Neuronal stem cell (in vitro differentiated cells): ENCODE measurements around the gene SKP2. TPM values are rescaled to one million over a fixed set of nuclear protein-coding genes. Genes with fewer than 3 reads are reported as not detected.
A peak's percentile ranks its signal among the peaks of the same experiment; 100 is the strongest.

Source experiments
- DNase-seq: peaks from one replicate; pipeline ENCODE4 v3.0.0-alpha.2; 2013; ENCODE audit warnings: low spot score
- H2AFZ ChIP-seq: one replicate; pipeline ENCODE4 v1.6.1; 2013; ENCODE audit warnings: mild to moderate bottlenecking, low read length, inconsistent platforms
- H2AK5ac ChIP-seq: 2 replicates; pipeline ENCODE4 v1.6.1; 2013; ENCODE audit warnings: low read depth, mild to moderate bottlenecking, inconsistent platforms, low read length, moderate library complexity, mixed read lengths
- H2BK120ac ChIP-seq: 2 replicates; pipeline ENCODE4 v1.6.1; 2013; ENCODE audit warnings: low read depth, mild to moderate bottlenecking, inconsistent platforms, low read length, moderate library complexity, mixed read lengths
- H2BK12ac ChIP-seq: one replicate; pipeline ENCODE4 v1.6.1; 2013; ENCODE audit warnings: low read length, inconsistent platforms
- H2BK15ac ChIP-seq: 2 replicates; pipeline ENCODE4 v1.6.1; 2013; ENCODE audit warnings: mild to moderate bottlenecking, low read length, inconsistent platforms, mixed read lengths
- H2BK5ac ChIP-seq: one replicate; pipeline ENCODE4 v1.6.1; 2013; ENCODE audit warnings: inconsistent platforms, mild to moderate bottlenecking, low read length, moderate library complexity
- H3K14ac ChIP-seq: one replicate; pipeline ENCODE4 v1.6.1; 2013; ENCODE audit warnings: low read length, inconsistent platforms
- H3K18ac ChIP-seq: 2 replicates; pipeline ENCODE4 v1.6.1; 2013; ENCODE audit warnings: low read length, inconsistent platforms
- H3K23ac ChIP-seq: 2 replicates; pipeline ENCODE4 v1.6.1; 2013; ENCODE audit warnings: low read depth, mild to moderate bottlenecking, mixed read lengths, low read length, inconsistent platforms; ENCODE audit not compliant: poor library complexity
- H3K27ac ChIP-seq: replicated peaks from 3 replicates; pipeline ENCODE4 v1.5.1; 2013; ENCODE audit warnings: low read length, inconsistent platforms
- H3K27me3 ChIP-seq, 3 experiments: 2 replicates each; pipeline ENCODE4 v1.6.1; 2013; ENCODE audit warnings: low read length in 3 of 3, mild to moderate bottlenecking in 2 of 3, inconsistent platforms in 1 of 3, low read depth in 1 of 3, mixed read lengths in 1 of 3, moderate library complexity in 1 of 3; ENCODE audit not compliant: control insufficient read depth in 3 of 3, insufficient read depth in 3 of 3
- H3K36me3 ChIP-seq, 2 donors: replicated peaks in 1 of 2; 2 replicates each; pipeline ENCODE4 v1.6.1; 2013; ENCODE audit warnings: low read length in 2 of 2; ENCODE audit not compliant: control insufficient read depth in 2 of 2, insufficient read depth in 2 of 2
- H3K4ac ChIP-seq: 2 replicates; pipeline ENCODE4 v1.6.1; 2013; ENCODE audit warnings: inconsistent platforms, mild to moderate bottlenecking, low read length, moderate library complexity
- H3K4me1 ChIP-seq, 2 donors: 1 replicate in 1 of 2; 2 replicates in 1 of 2; pipeline ENCODE4 v1.6.1; 2013; ENCODE audit warnings: low read length in 2 of 2, low read depth in 1 of 2; ENCODE audit not compliant: control insufficient read depth in 2 of 2, insufficient read depth in 1 of 2
- H3K4me2 ChIP-seq: one replicate; pipeline ENCODE4 v1.6.1; 2013; ENCODE audit warnings: mild to moderate bottlenecking, low read length, inconsistent platforms; ENCODE audit not compliant: insufficient read depth, poor library complexity, severe bottlenecking
- H3K4me3 ChIP-seq, 2 donors: 2 replicates each; pipeline ENCODE4 v1.5.1; 2013; ENCODE audit warnings: low read length in 2 of 2, mild to moderate bottlenecking in 2 of 2, inconsistent platforms in 1 of 2, moderate library complexity in 1 of 2
- H3K79me1 ChIP-seq: one replicate; pipeline ENCODE4 v1.6.1; 2013; ENCODE audit warnings: low read depth, mild to moderate bottlenecking, inconsistent platforms, low read length, moderate library complexity
- H3K9ac ChIP-seq: one replicate; pipeline ENCODE4 v1.6.1; 2013; ENCODE audit warnings: mild to moderate bottlenecking, low read depth, low read length, inconsistent platforms; ENCODE audit not compliant: poor library complexity
- H3K9me3 ChIP-seq, 2 donors: replicated peaks in 1 of 2; 2 replicates each; pipeline versions ENCODE3 to v1.6.1; 2013; ENCODE audit warnings: low read length in 2 of 2, mild to moderate bottlenecking in 2 of 2, inconsistent platforms in 1 of 2, low read depth in 1 of 2, mixed read lengths in 1 of 2, moderate library complexity in 1 of 2; ENCODE audit not compliant: control insufficient read depth in 2 of 2, insufficient read depth in 1 of 2
- H4K8ac ChIP-seq: one replicate; pipeline ENCODE4 v1.6.1; 2013; ENCODE audit warnings: low read depth, mild to moderate bottlenecking, inconsistent platforms, low read length, moderate library complexity
- H4K91ac ChIP-seq: one replicate; pipeline ENCODE4 v1.6.1; 2013; ENCODE audit warnings: low read length, low read depth, mild to moderate bottlenecking, inconsistent platforms; ENCODE audit not compliant: poor library complexity
- WGBS, 2 donors: extraction: QIAGEN DNeasy Blood & Tissue Kit; methylation state at CpG; one replicate each; pipeline ENCODE4 v1.1.7; 2013; ENCODE audit warnings: missing lambda C conversion rate in 2 of 2, mixed read lengths in 1 of 2; ENCODE audit not compliant: insufficient read length in 2 of 2, insufficient replicate concordance in 1 of 2; ENCODE audit errors: extremely low coverage in 2 of 2; 5-methylcytosine and 5-hydroxymethylcytosine counted together
- polyA plus RNA-seq, 2 experiments: library from polyadenylated mRNA; stranded (reverse); fragments of 200-250 nt; gene quantifications; one replicate each; pipeline ENCODE4 v1.2.3, GENCODE V29; 2013

SKP2 gene
- 87.4 TPM for polyA plus RNA-seq (2013, experiment 1 of 2)
- polyA plus RNA-seq (2013, experiment 2 of 2): 89.8 TPM

GRCh38 chr5:36151434-36152323 is at the start of gene SKP2, which contains the start of gene LMBRD2:
TSS of gene SKP2 (plus strand) at chr5:36152111. CDS start at chr5:36152263, 152 bp downstream.
TSS of gene LMBRD2 (minus strand) at chr5:36151887. CDS start at chr5:36143349, 8,538 bp downstream.
- Histone ChIP-seq H3K36me3 (peaks cover 5 to 41% of the 10 kb centered on the region in 2 donors), H2AFZ (peak within 1 kb of the TSS; percentile 97), H2BK5ac (no peak within 1 kb of the TSS), H3K79me1 (no peaks in the 10 kb centered on the region), H4K91ac (no peak within 1 kb of the TSS), H3K4ac (no peak within 1 kb of the TSS), H3K27me3 (no peaks in the 10 kb centered on the region), H2BK12ac (no peak within 1 kb of the TSS), H3K9me3 (no peaks in the 10 kb centered on the region), H3K27ac (no peak within 1 kb of the TSS), H3K23ac (peak within 1 kb of the TSS; percentile 20), H3K4me2 (peak within 1 kb of the TSS; percentile 72), H4K8ac (no peak within 1 kb of the TSS), H3K18ac (no peak within 1 kb of the TSS), H3K4me3 (peak within 1 kb of the TSS; percentile 79 to 97), H3K9ac (peak within 1 kb of the TSS; percentile 93), H2BK15ac (no peak within 1 kb of the TSS), H2AK5ac (no peak within 1 kb of the TSS), H3K14ac (no peak within 1 kb of the TSS), H2BK120ac (no peak within 1 kb of the TSS), H3K4me1 (peaks cover 1 to 4% of the 10 kb centered on the region in 2 donors)
- WGBS, 2 donors: no CpG with 5 or more reads among the region's 81 CpGs
- peak; percentile 96 for DNase-seq

GRCh38 chr5:36105819-36106218 is 46.1 kb upstream of the SKP2 start:
- no peak overlapping the region for H3K4me3 ChIP-seq
- no peak overlapping the region for H3K4ac ChIP-seq
- DNase-seq: no peak
- H3K27me3 ChIP-seq: no peaks in the 10 kb centered on the region
- no peak overlapping the region for H3K14ac ChIP-seq
- no peaks in the 10 kb centered on the region for H3K9me3 ChIP-seq
- no peak overlapping the region for H3K18ac ChIP-seq
- no peak overlapping the region for H2AK5ac ChIP-seq
- no peak overlapping the region for H3K23ac ChIP-seq
- H3K9ac ChIP-seq: no peak overlapping the region
- no peak overlapping the region for H2BK120ac ChIP-seq
- no peak overlapping the region for H4K8ac ChIP-seq
- H2AFZ ChIP-seq: no peak overlapping the region
- no peak overlapping the region for H3K4me2 ChIP-seq
- H2BK5ac ChIP-seq: no peak overlapping the region
- no peaks in the 10 kb centered on the region for H3K4me1 ChIP-seq
- H2BK12ac ChIP-seq: no peak overlapping the region
- no peak overlapping the region for H4K91ac ChIP-seq
- no peak overlapping the region for H3K27ac ChIP-seq
- H3K36me3 ChIP-seq: peaks cover 0 to 14% of the 10 kb centered on the region in 2 donors
- H3K79me1 ChIP-seq: no peaks in the 10 kb centered on the region
- no CpG with 5 or more reads among the region's 2 CpGs for WGBS, 2 donors
- no peak overlapping the region for H2BK15ac ChIP-seq

GRCh38 chr5:36108758-36109460 is 43.0 kb upstream of the SKP2 start:
- Histone ChIP-seq H2BK15ac (no peak overlapping the region), H3K9ac (no peak overlapping the region), H3K4ac (no peak overlapping the region), H3K79me1 (no peaks in the 10 kb centered on the region), H3K4me1 (no peaks in the 10 kb centered on the region), H3K14ac (no peak overlapping the region), H3K23ac (no peak overlapping the region), H2BK5ac (no peak overlapping the region), H2AFZ (no peak overlapping the region), H3K27me3 (no peaks in the 10 kb centered on the region), H3K27ac (no peak overlapping the region), H3K4me3 (no peak overlapping the region), H4K8ac (no peak overlapping the region), H2BK12ac (no peak overlapping the region), H3K4me2 (no peak overlapping the region), H4K91ac (no peak overlapping the region), H3K9me3 (no peaks in the 10 kb centered on the region), H2BK120ac (no peak overlapping the region), H3K18ac (no peak overlapping the region), H2AK5ac (no peak overlapping the region), H3K36me3 (peaks cover 0 to 19% of the 10 kb centered on the region in 2 donors)
- no CpG with 5 or more reads among the region's 3 CpGs for WGBS, 2 donors
- no peak for DNase-seq

- Histone ChIP-seq H3K4me2 (no peak overlapping the region), H3K4ac (no peak overlapping the region), H3K9me3 (no peaks in the 10 kb centered on the region), H4K91ac (no peak overlapping the region), H3K9ac (no peak overlapping the region), H3K4me3 (no peak overlapping the region), H2BK5ac (no peak overlapping the region), H2BK15ac (no peak overlapping the region), H3K27ac (no peak overlapping the region), H2AK5ac (no peak overlapping the region), H3K23ac (no peak overlapping the region), H2AFZ (no peak overlapping the region), H3K14ac (no peak overlapping the region), H4K8ac (no peak overlapping the region), H2BK12ac (no peak overlapping the region), H2BK120ac (no peak overlapping the region), H3K27me3 (no peaks in the 10 kb centered on the region), H3K4me1 (no peaks in the 10 kb centered on the region), H3K18ac (no peak overlapping the region), H3K79me1 (no peaks in the 10 kb centered on the region), H3K36me3 (peaks cover 0 to 21% of the 10 kb centered on the region in 2 donors)
- WGBS, 2 donors: no CpG with 5 or more reads among the region's 1 CpG
- DNase-seq: no peak
Observed at GRCh38 chr5:36111238-36111637, 40.7 kb upstream of the SKP2 start.
